ENCODE data around the gene SLX9.

The SLX9 gene

DNA sequence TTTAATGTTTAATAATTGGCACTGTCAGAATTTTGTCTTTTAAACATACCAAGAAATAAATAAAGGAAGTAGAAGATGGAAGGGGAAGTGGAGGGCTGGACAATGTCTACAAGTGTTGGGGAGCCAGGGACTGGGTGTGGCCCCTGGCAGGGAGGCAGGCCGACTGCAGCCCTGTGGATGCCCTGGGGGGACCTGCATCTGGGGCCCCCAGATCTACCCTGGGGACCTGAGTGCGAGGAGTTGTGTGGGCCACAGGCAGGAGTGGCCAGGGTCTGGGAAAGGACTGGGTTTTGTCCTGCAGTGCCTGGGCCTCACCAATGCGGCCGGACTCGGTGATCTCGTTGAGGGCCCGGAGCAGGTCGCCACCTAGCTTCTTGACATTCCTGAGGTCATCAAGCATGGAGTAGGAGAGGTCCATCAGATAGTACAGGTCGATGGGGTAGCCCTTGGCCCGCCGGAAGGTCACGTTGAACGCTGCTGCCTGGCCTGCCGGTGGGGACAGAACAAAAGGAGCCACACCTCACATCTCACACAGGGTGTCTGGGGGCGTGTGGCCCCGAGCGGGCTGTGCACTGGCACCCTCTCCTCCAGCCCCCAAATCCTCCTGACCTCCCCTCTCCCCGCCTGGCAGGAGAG lies 36.7 kb upstream of the SLX9 start:
- TF ChIP-seq ZFX (IDR thresholded peaks at IDR 0.05), result no peak
- TF ChIP-seq, protein P1, sequence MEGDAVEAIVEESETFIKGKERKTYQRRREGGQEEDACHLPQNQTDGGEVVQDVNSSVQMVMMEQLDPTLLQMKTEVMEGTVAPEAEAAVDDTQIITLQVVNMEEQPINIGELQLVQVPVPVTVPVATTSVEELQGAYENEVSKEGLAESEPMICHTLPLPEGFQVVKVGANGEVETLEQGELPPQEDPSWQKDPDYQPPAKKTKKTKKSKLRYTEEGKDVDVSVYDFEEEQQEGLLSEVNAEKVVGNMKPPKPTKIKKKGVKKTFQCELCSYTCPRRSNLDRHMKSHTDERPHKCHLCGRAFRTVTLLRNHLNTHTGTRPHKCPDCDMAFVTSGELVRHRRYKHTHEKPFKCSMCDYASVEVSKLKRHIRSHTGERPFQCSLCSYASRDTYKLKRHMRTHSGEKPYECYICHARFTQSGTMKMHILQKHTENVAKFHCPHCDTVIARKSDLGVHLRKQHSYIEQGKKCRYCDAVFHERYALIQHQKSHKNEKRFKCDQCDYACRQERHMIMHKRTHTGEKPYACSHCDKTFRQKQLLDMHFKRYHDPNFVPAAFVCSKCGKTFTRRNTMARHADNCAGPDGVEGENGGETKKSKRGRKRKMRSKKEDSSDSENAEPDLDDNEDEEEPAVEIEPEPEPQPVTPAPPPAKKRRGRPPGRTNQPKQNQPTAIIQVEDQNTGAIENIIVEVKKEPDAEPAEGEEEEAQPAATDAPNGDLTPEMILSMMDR (conservative IDR thresholded peaks at IDR 0.05), result no peak
- H3K27ac ChIP-seq, result no peak overlapping the region

DNA sequence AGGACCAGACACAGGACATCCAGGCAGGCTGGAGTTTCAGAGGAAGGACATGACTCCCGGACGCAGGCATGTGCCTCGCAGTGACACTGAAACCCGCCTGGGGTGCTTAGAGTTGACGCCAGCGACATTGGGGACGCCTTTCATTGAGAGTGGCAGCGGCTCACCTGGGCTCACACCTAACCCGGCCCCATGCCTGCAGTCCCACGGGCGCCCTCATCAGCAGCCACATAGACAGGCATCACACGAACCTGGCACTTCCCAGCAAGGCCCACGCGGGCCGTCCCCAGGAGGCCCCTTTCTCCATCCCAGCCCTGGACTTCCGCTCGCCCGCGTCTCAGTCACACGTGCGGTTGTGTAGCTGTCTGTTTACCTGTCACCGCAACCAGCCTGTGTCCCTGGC lies 36.1 kb upstream of the SLX9 start:
- TF ChIP-seq, protein P1 (conservative IDR thresholded peaks at IDR 0.05), result no peak
- no peak for TF ChIP-seq ZFX (IDR thresholded peaks at IDR 0.05)
- H3K27ac ChIP-seq, result no peak overlapping the region

- no peak overlapping the region for H3K27ac ChIP-seq
- TF ChIP-seq, protein P1 (conservative IDR thresholded peaks at IDR 0.05), result no peak
- TF ChIP-seq ZFX (IDR thresholded peaks at IDR 0.05), result no peak
These were observed 35.5 kb upstream of the SLX9 start for GRCh38 chr21:44904141-44904923.

- no peak overlapping the region for H3K27ac ChIP-seq
- no peak for TF ChIP-seq ZFX (IDR thresholded peaks at IDR 0.05)
- TF ChIP-seq, protein P1 (conservative IDR thresholded peaks at IDR 0.05), result no peak
These were observed 34.7 kb upstream of the SLX9 start for GRCh38 chr21:44905016-44905727.

- no peak overlapping the region for H3K27ac ChIP-seq
- no peak for TF ChIP-seq ZFX (IDR thresholded peaks at IDR 0.05)
- TF ChIP-seq, protein P1 (conservative IDR thresholded peaks at IDR 0.05), result no peak
These were observed 34.1 kb upstream of the SLX9 start for GRCh38 chr21:44905728-44906090.

DNA sequence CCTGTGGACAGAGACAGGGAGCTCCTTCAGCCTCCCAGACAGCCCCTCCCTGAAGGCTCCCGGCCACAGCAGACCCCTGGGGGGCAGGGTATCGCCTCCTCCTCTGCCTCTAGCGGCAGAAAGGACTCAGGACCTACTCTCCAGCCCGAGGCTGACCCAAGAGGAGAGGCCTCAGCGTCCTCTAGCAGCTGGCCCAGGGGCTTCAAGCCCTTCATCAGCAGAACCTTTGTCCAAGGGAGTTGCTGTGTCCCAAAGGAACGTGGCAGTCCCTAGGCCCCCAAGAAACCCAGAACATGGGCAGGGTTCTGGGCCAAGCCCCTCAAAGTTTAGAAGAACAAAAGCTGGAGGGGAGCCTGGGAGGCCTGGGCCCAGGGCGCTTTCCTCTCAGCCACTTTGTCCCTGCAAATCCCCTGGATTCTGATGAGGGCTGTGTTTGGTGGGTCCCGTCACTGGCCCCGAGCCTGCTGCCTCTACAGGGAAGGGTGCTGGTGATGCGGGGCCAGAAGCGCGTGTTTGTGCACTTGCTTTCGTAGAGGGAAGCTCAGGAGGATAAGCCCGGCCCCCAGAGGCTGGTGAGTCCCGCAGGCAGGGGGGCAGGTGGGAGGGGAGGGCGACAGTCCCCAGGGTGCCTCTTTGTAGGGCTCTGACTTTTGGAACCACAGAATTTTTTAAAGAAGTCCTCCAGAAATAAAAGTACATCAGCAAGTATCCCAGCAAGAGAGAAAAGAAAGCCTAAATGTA lies 32.4 kb upstream of the SLX9 start:
- TF ChIP-seq, protein P1 (conservative IDR thresholded peaks at IDR 0.05), result no peak
- TF ChIP-seq ZFX (IDR thresholded peaks at IDR 0.05), result no peak
- no peak overlapping the region for H3K27ac ChIP-seq

Measured in C4-2B (cell line).